Pancreas (tissue), 10 donors: ENCODE results near the gene UGGT2. TPM values are rescaled to one million over a fixed set of nuclear protein-coding genes. Genes with fewer than 3 reads are reported as not detected.

ENCODE experiments used
- ATAC-seq, 4 donors: fragments of 200-7000 bp; cut with Tn5 transposase; one replicate each; pipeline versions ENCODE4 v1.8.0 to v1.9.1; 2020; ENCODE audit warnings: mild to moderate bottlenecking in 4 of 4, moderate library complexity in 4 of 4
- DNase-seq, 6 donors: peaks; one replicate each; pipeline ENCODE4 v3.0.0-alpha.2; 2020
- FAIRE-seq: peaks from 2 replicates; lab custom pipeline; 2012; peaks lifted over from hg19 to GRCh38; lab: Jason Lieb, UNC
- H3K27ac ChIP-seq, 4 donors: fragments of 200-600 bp; sonication (generic); 1 replicate in 3 of 4; 2 replicates in 1 of 4; pipeline versions ENCODE4 v1.5.0 to v1.8.0; 2020
- H3K27me3 ChIP-seq, 4 donors: fragments of 200-600 bp; one replicate each; pipeline ENCODE4 v1.8.0; 2021
- H3K36me3 ChIP-seq, 3 donors: fragments of 200-600 bp; sonication (generic) in 1 of 3; one replicate each; pipeline versions ENCODE4 v1.5.0 to v1.8.0; 2020 to 2021
- H3K4me1 ChIP-seq, 3 donors: fragments of 200-600 bp; one replicate each; pipeline ENCODE4 v1.8.0; 2021
- H3K4me3 ChIP-seq, 4 donors: fragments of 200-600 bp; sonication (generic) in 2 of 4; one replicate each; pipeline versions ENCODE4 v1.5.0 to v1.8.0; 2020 to 2021
- H3K9me3 ChIP-seq, 4 donors: fragments of 200-600 bp; one replicate each; pipeline ENCODE4 v1.8.0; 2021
- CTCF ChIP-seq, 4 donors: fragments of 200-600 bp; sonication (generic) in 3 of 4; IDR thresholded peaks; one replicate each; pipeline versions ENCODE4 v1.5.0 to v1.8.0; 2021; ENCODE audit warnings: antibody characterized with exemption in 4 of 4
- WGBS, 2 donors: extraction: QIAGEN DNeasy Blood & Tissue Kit; methylation state at CpG; one replicate each; pipeline ENCODE4 v1.1.7; 2013; 5-methylcytosine and 5-hydroxymethylcytosine counted together
- intact Hi-C, 3 donors: fragments of 100-400 bp; cut with DNase I; formaldehyde crosslinking; loops; one replicate each; pipeline versions ENCODE4 v1.11.1 to v1.14.2; 2022
- polyA plus RNA-seq, 2 donors: library from polyadenylated mRNA; stranded (reverse); fragments of 200-250 nt; gene quantifications; one replicate each; pipeline ENCODE4 v1.2.3, GENCODE V29; 2013
- total RNA-seq, 6 donors: library from RNA; stranded (reverse); fragmentation: NEBNext Ultra II Directional in 4 of 6; extraction: Animal tissue kit (Norgen Biotek cat#: 25700) in 4 of 6; gene quantifications; one replicate each; pipeline versions ENCODE4 v1.2.1 to v1.2.4, GENCODE V29; 2021 to 2023
- donor health status: healthy with polysubstance abuse.
- donor health status: DM: no; HTN: no; CAD: no; lungs with moderate emphysema.
- donor health status: DM: no; HTN: no; CAD: no.
- donor health status: control.
- donor health status: control.
- donor health status: Bipolar disorder and iron deficiency.
- donor health status: DM: yes; HTN: yes; CAD: no.
- donor health status: DM: no; HTN: no; CAD: no.
- donor health status: DM: no; HTN: no; CAD: no.
- donor health status: DM: yes; HTN: yes; CAD: no.

The UGGT2 gene
- total and polyA plus RNA-seq, 8 donors: 7.2 to 17.9 (median 16.1) TPM

- peak; percentile 16 to 77 (median 38) for DNase-seq
- peak overlapping the region; percentile 31 to 63 (median 40) for H3K4me3 ChIP-seq
Observed at GRCh38 chr13:96090240-96091101, 37.3 kb upstream of the UGGT2 start.

GRCh38 chr13:96089749-96090239 lies 36.6 kb upstream of the UGGT2 start, which contains the start of gene HS6ST3:
HS6ST3 (plus strand) TSS chr13:96090107.
- FAIRE-seq (no peak), DNase-seq (peak; percentile 77 to 93 (median 82)), ATAC-seq (peak; percentile 89 to 93 (median 90))
- Histone ChIP-seq H3K27me3 (no peaks in the 10 kb centered on the region), H3K9me3 (no peaks in the 10 kb centered on the region), H3K27ac (peak within 1 kb of the TSS; percentile 61 to 75 (median 66)), H3K4me1 (peaks cover 0 to 3% (median 0%) of the 10 kb centered on the region in 3 donors), H3K4me3 (peak within 1 kb of the TSS; percentile 31 to 63 (median 40)), H3K36me3 (no peaks in the 10 kb centered on the region)
- intact Hi-C loops: no loop called here
- WGBS, 2 donors: 0 to 1% methylated on average over 30 to 35 of the region's 35 CpGs
- TF ChIP-seq CTCF (IDR thresholded peaks at IDR 0.05): no peak

More at GRCh38 chr13:96090240-96091101, 37.3 kb upstream of the UGGT2 start:
- Histone ChIP-seq H3K9me3 (no peaks in the 10 kb centered on the region), H3K27ac (peak overlapping the region; percentile 61 to 75 (median 66)), H3K27me3 (no peaks in the 10 kb centered on the region), H3K4me1 (peaks cover 0 to 3% (median 0%) of the 10 kb centered on the region in 3 donors), H3K36me3 (no peaks in the 10 kb centered on the region)
- intact Hi-C loops: no loop called here
- TF ChIP-seq CTCF (IDR thresholded peaks at IDR 0.05): no peak
- ATAC-seq (peak; percentile 11 to 53 (median 24)), FAIRE-seq (no peak)
- WGBS, 2 donors: 0 to 1% methylated on average over 79 to 133 of the region's 133 CpGs

- 60 to 62% methylated on average over 4 of the region's 4 CpGs for WGBS, 2 donors
- DNase-seq (no peak), FAIRE-seq (no peak), ATAC-seq (no peak)
- Histone ChIP-seq H3K27ac (peak overlapping the region in 1 of 4 donors; percentile 75), H3K36me3 (no peaks in the 10 kb centered on the region), H3K27me3 (no peaks in the 10 kb centered on the region), H3K9me3 (no peaks in the 10 kb centered on the region), H3K4me3 (peak overlapping the region in 2 of 4 donors; percentile 50 to 63), H3K4me1 (peaks cover 0 to 3% (median 0%) of the 10 kb centered on the region in 3 donors)
- intact Hi-C loops: no loop called here
- TF ChIP-seq CTCF (IDR thresholded peaks at IDR 0.05): no peak
Observed at GRCh38 chr13:96089139-96089538, 35.9 kb upstream of the UGGT2 start.

GRCh38 chr13:96086736-96087135 lies 33.5 kb upstream of the UGGT2 start:
- no peak overlapping the region for H3K4me3 ChIP-seq
- ATAC-seq: no peak
- H3K4me1 ChIP-seq: no peaks in the 10 kb centered on the region
- no peak for DNase-seq
- no peaks in the 10 kb centered on the region for H3K27me3 ChIP-seq
- intact Hi-C loops: no loop called here
- H3K9me3 ChIP-seq: no peaks in the 10 kb centered on the region
- no peak for FAIRE-seq
- H3K27ac ChIP-seq: no peak overlapping the region
- TF ChIP-seq CTCF (IDR thresholded peaks at IDR 0.05): no peak
- WGBS, 2 donors: 92 to 94% methylated on average over 1 of the region's 1 CpG
- no peaks in the 10 kb centered on the region for H3K36me3 ChIP-seq
